Measurements from ENCODE around the gene IL15RA.
"Not testable (repeated sequence)": the region's sequence is repeated elsewhere in the genome, so short reads cannot be mapped to it uniquely, and the experiment has no call there.

Gene IL15RA

DNA sequence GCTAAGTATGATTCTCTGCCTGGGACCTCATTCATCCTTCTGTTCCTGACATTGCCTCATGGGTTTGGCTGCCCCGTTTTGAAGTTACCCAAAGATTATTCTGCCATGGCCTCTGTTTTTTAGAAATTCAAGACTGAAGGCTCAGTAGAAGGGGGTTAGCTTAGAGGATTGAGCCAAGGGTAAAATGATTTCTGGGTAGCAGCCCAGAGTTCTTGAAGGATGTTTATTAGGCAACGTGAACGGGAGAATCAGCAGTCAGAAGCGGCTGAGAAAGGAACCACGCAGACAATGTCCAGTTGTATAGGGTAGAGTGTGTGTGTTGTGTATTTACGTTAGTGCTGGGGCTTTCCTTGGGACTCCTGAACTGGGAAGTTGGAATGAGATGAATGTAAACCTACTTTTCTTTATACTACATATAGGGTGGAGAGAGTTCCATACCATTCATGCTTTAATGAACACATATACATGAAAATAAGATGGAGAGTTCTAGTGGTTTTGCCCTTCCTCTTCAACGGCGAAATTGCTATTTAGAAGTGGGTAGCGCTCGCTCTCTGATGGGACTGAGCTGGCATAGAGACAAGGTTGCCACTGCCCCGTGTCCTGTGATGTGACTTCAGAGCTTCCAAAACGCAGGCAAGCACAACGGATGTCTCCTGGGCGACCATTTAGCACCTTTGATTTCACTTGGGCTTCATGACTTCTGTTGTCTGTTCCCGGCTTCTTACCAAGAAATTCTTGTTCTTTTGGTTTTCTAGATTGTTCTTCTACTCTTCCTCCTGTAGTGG lies 35.0 kb upstream of the IL15RA start:
- ATAC-seq (replicated peaks) (no peak), DNase-seq (no peak)
- peaks cover 8 to 9% of the 10 kb centered on the region in 2 donors for H3K27me3 Mint-ChIP-seq
- no peak overlapping the region for H3K27ac Mint-ChIP-seq
- H3K4me1 Mint-ChIP-seq (ENCODE audit: low read depth in 2 of 2), result peaks cover 7 to 9% of the 10 kb centered on the region in 2 donors
- peaks cover 4% of the 10 kb centered on the region for H3K36me3 Mint-ChIP-seq (ENCODE audit: insufficient read depth)
- no peak overlapping the region for H3K4me3 Mint-ChIP-seq
- H3K9me3 Mint-ChIP-seq, result no peaks in the 10 kb centered on the region

DNA sequence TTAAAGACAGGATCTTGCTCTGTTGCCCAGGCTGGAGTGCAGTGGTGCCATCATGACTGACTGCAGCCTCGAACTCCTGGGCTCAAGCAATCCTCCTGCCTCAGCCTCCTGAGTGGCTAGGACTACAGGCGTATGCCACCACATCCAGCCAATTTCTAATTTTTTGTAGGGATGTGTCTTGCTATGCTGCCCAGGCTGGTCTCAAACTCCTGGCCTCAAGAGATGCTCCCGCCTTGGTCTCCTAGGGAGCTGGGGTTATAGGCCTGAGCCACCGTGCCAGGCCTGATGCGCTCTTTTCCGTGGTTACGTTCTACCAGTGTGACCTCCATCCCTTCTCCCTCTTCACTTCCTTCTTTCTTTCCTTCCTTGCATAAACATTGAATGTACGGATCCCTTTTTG lies 34.2 kb upstream of the IL15RA start:
- Mint-ChIP-seq H3K27me3 (peaks cover 14 to 17% of the 10 kb centered on the region in 2 donors), H3K36me3 (ENCODE audit: insufficient read depth) (peaks cover 4% of the 10 kb centered on the region), H3K4me1 (ENCODE audit: low read depth in 2 of 2) (peaks cover 7 to 9% of the 10 kb centered on the region in 2 donors), H3K9me3 (no peaks in the 10 kb centered on the region), H3K4me3 (no peak overlapping the region), H3K27ac (no peak overlapping the region)
- no peak for DNase-seq
- no peak for ATAC-seq (replicated peaks)

GRCh38 chr10:6010569-6010968 lies 33.2 kb upstream of the IL15RA start:
- no peak overlapping the region for H3K4me3 Mint-ChIP-seq
- DNase-seq (no peak), ATAC-seq (replicated peaks) (no peak)
- H3K9me3 Mint-ChIP-seq, result no peaks in the 10 kb centered on the region
- H3K4me1 Mint-ChIP-seq (ENCODE audit: low read depth in 2 of 2), result peaks cover 7 to 9% of the 10 kb centered on the region in 2 donors
- peaks cover 16 to 27% of the 10 kb centered on the region in 2 donors for H3K27me3 Mint-ChIP-seq
- H3K36me3 Mint-ChIP-seq (ENCODE audit: insufficient read depth), result peaks cover 4% of the 10 kb centered on the region
- no peak overlapping the region for H3K27ac Mint-ChIP-seq

DNA sequence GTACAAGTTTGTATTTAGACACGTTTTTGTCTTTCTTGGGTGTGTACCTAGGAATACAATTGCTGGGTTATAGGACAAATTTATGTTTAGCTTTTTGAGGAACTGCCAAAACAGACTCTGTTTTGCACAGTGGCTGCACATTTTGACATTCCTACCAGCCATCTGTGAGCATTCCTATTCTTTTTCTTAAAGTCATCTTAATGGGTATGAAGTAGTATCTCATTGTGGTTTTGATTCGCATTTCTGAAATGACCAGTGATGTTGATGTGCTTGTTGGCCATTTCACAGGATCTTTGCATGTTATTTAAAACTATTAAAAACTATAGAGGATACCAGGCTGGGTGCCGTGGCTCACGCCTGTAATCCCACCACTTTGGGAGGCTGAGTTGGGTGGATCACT lies 32.6 kb upstream of the IL15RA start:
- Mint-ChIP-seq H3K9me3 (no peaks in the 10 kb centered on the region), H3K36me3 (ENCODE audit: insufficient read depth) (peaks cover 4% of the 10 kb centered on the region), H3K4me1 (ENCODE audit: low read depth in 2 of 2) (peaks cover 7 to 9% of the 10 kb centered on the region in 2 donors), H3K4me3 (no peak overlapping the region), H3K27me3 (peaks cover 19 to 31% of the 10 kb centered on the region in 2 donors), H3K27ac (no peak overlapping the region)
- DNase-seq (no peak), ATAC-seq (replicated peaks) (no peak)

- peaks cover 1 to 2% of the 10 kb centered on the region in 2 donors for H3K4me1 Mint-ChIP-seq (ENCODE audit: low read depth in 2 of 2)
- ATAC-seq (replicated peaks) (no peak), DNase-seq (no peak)
- peaks cover 4% of the 10 kb centered on the region for H3K36me3 Mint-ChIP-seq (ENCODE audit: insufficient read depth)
- no peak overlapping the region for H3K4me3 Mint-ChIP-seq
- no peaks in the 10 kb centered on the region for H3K9me3 Mint-ChIP-seq
- peaks cover 27 to 33% of the 10 kb centered on the region in 2 donors for H3K27me3 Mint-ChIP-seq
- no peak overlapping the region for H3K27ac Mint-ChIP-seq
Measured at GRCh38 chr10:6009150-6009549, 31.8 kb upstream of the IL15RA start.

GRCh38 chr10:6008497-6009142 lies 31.3 kb upstream of the IL15RA start:
- Mint-ChIP-seq H3K27me3 (peaks cover 28 to 33% of the 10 kb centered on the region in 2 donors), H3K27ac (no peak overlapping the region), H3K4me3 (no peak overlapping the region), H3K9me3 (no peaks in the 10 kb centered on the region), H3K36me3 (ENCODE audit: insufficient read depth) (peaks cover 4% of the 10 kb centered on the region), H3K4me1 (ENCODE audit: low read depth in 2 of 2) (no peaks in the 10 kb centered on the region)
- DNase-seq (no peak), ATAC-seq (replicated peaks) (no peak)

- ATAC-seq (replicated peaks) (no peak), DNase-seq (no peak)
- H3K27ac Mint-ChIP-seq, result no peak overlapping the region
- H3K27me3 Mint-ChIP-seq, result peaks cover 28 to 33% of the 10 kb centered on the region in 2 donors
- H3K4me3 Mint-ChIP-seq, result no peak overlapping the region
- H3K9me3 Mint-ChIP-seq, result no peaks in the 10 kb centered on the region
- peaks cover 0 to 5% of the 10 kb centered on the region in 2 donors for H3K4me1 Mint-ChIP-seq (ENCODE audit: low read depth in 2 of 2)
- H3K36me3 Mint-ChIP-seq (ENCODE audit: insufficient read depth), result no peaks in the 10 kb centered on the region
Measured at GRCh38 chr10:6006991-6007390, 29.6 kb upstream of the IL15RA start.

GRCh38 chr10:6006546-6006945 lies 29.2 kb upstream of the IL15RA start:
- DNase-seq, result no peak

GRCh38 chr10:6005856-6006395 lies 28.6 kb upstream of the IL15RA start:
- Mint-ChIP-seq H3K36me3 (ENCODE audit: insufficient read depth) (no peaks in the 10 kb centered on the region), H3K9me3 (no peaks in the 10 kb centered on the region), H3K4me3 (no peak overlapping the region), H3K4me1 (ENCODE audit: low read depth in 2 of 2) (peaks cover 0 to 5% of the 10 kb centered on the region in 2 donors), H3K27ac (no peak overlapping the region), H3K27me3 (peaks cover 28 to 33% of the 10 kb centered on the region in 2 donors)
- ATAC-seq (replicated peaks) (no peak), DNase-seq (no peak)

More at GRCh38 chr10:6006546-6006945, 29.2 kb upstream of the IL15RA start:
- Mint-ChIP-seq H3K27me3 (peaks cover 28 to 33% of the 10 kb centered on the region in 2 donors), H3K27ac (no peak overlapping the region), H3K4me3 (no peak overlapping the region), H3K9me3 (no peaks in the 10 kb centered on the region), H3K4me1 (ENCODE audit: low read depth in 2 of 2) (peaks cover 0 to 5% of the 10 kb centered on the region in 2 donors), H3K36me3 (ENCODE audit: insufficient read depth) (no peaks in the 10 kb centered on the region)
- no peak for ATAC-seq (replicated peaks)

DNA sequence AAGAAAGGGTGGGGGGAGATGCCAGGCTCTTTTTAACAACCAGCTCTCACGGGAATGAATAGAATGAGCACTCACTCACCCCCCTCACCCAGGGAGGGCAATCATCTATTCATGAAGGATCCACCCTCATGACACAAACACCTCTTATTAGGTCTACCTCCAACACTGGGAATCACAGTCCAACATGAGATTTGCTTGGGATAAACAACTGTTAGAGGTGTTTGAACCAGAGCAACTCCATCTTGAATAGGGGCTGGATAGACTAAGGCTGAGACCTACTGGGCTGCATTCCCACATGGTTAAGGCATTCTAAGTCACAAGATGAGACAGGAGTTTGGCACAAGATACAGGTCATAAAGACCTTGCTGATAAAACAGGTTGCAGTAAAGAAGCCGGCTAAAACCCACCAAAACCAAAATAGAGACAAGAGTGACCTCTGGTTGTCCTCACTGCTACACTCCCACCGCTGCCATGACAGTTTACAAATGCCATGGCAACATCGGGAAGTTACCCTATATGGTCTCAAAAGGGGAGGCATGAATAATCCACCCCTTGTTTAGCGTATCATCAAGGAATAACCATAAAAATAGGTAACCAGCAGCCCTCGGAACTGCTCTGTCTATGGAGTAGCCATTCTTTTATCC lies 27.9 kb upstream of the IL15RA start:
- ATAC-seq (replicated peaks); DNase-seq: not testable (repeated sequence)

GRCh38 chr10:6002809-6003510 lies 25.6 kb upstream of the IL15RA start:
- H3K4me1 Mint-ChIP-seq (ENCODE audit: low read depth in 2 of 2), result peaks cover 0 to 5% of the 10 kb centered on the region in 2 donors
- no peak for ATAC-seq (replicated peaks)
- DNase-seq, result no peak
- no peak overlapping the region for H3K4me3 Mint-ChIP-seq
- no peak overlapping the region for H3K27ac Mint-ChIP-seq
- H3K27me3 Mint-ChIP-seq, result peaks cover 39 to 46% of the 10 kb centered on the region in 2 donors
- no peaks in the 10 kb centered on the region for H3K36me3 Mint-ChIP-seq (ENCODE audit: insufficient read depth)
- no peaks in the 10 kb centered on the region for H3K9me3 Mint-ChIP-seq

More for the DNA sequence above, 27.9 kb upstream of the IL15RA start:
- H3K9me3 Mint-ChIP-seq; H3K4me1 Mint-ChIP-seq (ENCODE audit: low read depth in 2 of 2); H3K27ac Mint-ChIP-seq; H3K4me3 Mint-ChIP-seq; H3K36me3 Mint-ChIP-seq (ENCODE audit: insufficient read depth): not testable (repeated sequence)
- peaks cover 33 to 38% of the 10 kb centered on the region in 2 donors for H3K27me3 Mint-ChIP-seq

- Mint-ChIP-seq H3K9me3 (no peaks in the 10 kb centered on the region), H3K27me3 (peaks cover 19 to 28% of the 10 kb centered on the region in 2 donors), H3K36me3 (ENCODE audit: insufficient read depth) (no peaks in the 10 kb centered on the region), H3K4me3 (no peak overlapping the region), H3K27ac (no peak overlapping the region), H3K4me1 (ENCODE audit: low read depth in 2 of 2) (peaks cover 0 to 5% of the 10 kb centered on the region in 2 donors)
- no peak for ATAC-seq (replicated peaks)
- no peak for DNase-seq
Measured at GRCh38 chr10:5999440-6000165, 22.3 kb upstream of the IL15RA start.

All from effector memory CD8-positive, alpha-beta T cell (primary cell).